PFSK-1 (cell line): ENCODE measurements around the gene ALDH3B1.
A peak's percentile ranks its signal among the peaks of the same experiment; 100 is the strongest.

Source experiments
- FOXP2 ChIP-seq: optimal IDR thresholded peaks from 2 replicates; pipeline ENCODE3; 2011; ENCODE audit warnings: borderline replicate concordance, control low read depth, inconsistent platforms; ENCODE audit not compliant: insufficient read depth; ENCODE audit errors: extremely low read length, extremely low read depth
- POLR2AphosphoS5 ChIP-seq: IDR thresholded peaks from 2 replicates; pipeline ENCODE4 v1.6.1; 2012; ENCODE audit warnings: low read depth, mild to moderate bottlenecking, control low read depth, low read length, moderate library complexity
- REST ChIP-seq, 2 experiments: IDR thresholded peaks; 2 replicates each; pipeline versions ENCODE4 v1.6.1 to v1.8.0; 2011 to 2012; ENCODE audit warnings: low read depth in 2 of 2, low read length in 2 of 2, control low read depth in 1 of 2, inconsistent platforms in 1 of 2, mild to moderate bottlenecking in 1 of 2, moderate library complexity in 1 of 2; ENCODE audit not compliant: insufficient read depth in 1 of 2
- SIN3A ChIP-seq: IDR thresholded peaks from 2 replicates; pipeline ENCODE4 v1.6.1; 2012; ENCODE audit warnings: mild to moderate bottlenecking, low read length, moderate library complexity, borderline replicate concordance; ENCODE audit not compliant: insufficient read depth
- TAF1 ChIP-seq: IDR thresholded peaks from 2 replicates; pipeline ENCODE4 v1.6.1; 2012; ENCODE audit warnings: low read length, control low read depth, borderline replicate concordance; ENCODE audit not compliant: insufficient read depth

ALDH3B1 gene

GRCh38 chr11:68037411-68038225 lies 27.5 kb downstream of the ALDH3B1 start:
- no peak for TF ChIP-seq FOXP2
- TF ChIP-seq TAF1, result no peak
- TF ChIP-seq POLR2AphosphoS5, result no peak
- no peak for TF ChIP-seq REST (IDR thresholded peaks at IDR 0.05; ENCODE audit: insufficient read depth in 1 of 2, low read depth in 2 of 2, low read length in 2 of 2)
- TF ChIP-seq SIN3A, result no peak

- TF ChIP-seq FOXP2 (peak; percentile 25), POLR2AphosphoS5 (no peak)
These were observed 28.1 kb downstream of the ALDH3B1 start for GRCh38 chr11:68038226-68038717.

GRCh38 chr11:68038718-68039525 lies 28.8 kb downstream of the ALDH3B1 start, which contains the start of gene TCIRG1:
TSS of gene TCIRG1 (plus strand) at chr11:68039025. CDS start at chr11:68041272, 2,247 bp downstream.
- no peak for TF ChIP-seq REST (IDR thresholded peaks at IDR 0.05; ENCODE audit: insufficient read depth in 1 of 2, low read depth in 2 of 2, low read length in 2 of 2)
- TF ChIP-seq POLR2AphosphoS5, result peak; percentile 72
- no peak for TF ChIP-seq SIN3A
- peak; percentile 73; the same call in 1 of the 2 replicates for TF ChIP-seq TAF1
- TF ChIP-seq FOXP2, result no peak

GRCh38 chr11:68039526-68040086 lies 29.5 kb downstream of the ALDH3B1 start:
- TF ChIP-seq FOXP2 (no peak), POLR2AphosphoS5 (no peak), TAF1 (no peak), REST (IDR thresholded peaks at IDR 0.05; ENCODE audit: insufficient read depth in 1 of 2, low read depth in 2 of 2, low read length in 2 of 2) (no peak)
